ENCODE data around the gene FXYD2. TPM values are rescaled to one million over a fixed set of nuclear protein-coding genes. Genes with fewer than 3 reads are reported as not detected.
A peak's percentile ranks its signal among the peaks of the same experiment; 100 is the strongest.

FXYD2 gene
- total RNA-seq, 1 donor, result 0.54 TPM

DNA sequence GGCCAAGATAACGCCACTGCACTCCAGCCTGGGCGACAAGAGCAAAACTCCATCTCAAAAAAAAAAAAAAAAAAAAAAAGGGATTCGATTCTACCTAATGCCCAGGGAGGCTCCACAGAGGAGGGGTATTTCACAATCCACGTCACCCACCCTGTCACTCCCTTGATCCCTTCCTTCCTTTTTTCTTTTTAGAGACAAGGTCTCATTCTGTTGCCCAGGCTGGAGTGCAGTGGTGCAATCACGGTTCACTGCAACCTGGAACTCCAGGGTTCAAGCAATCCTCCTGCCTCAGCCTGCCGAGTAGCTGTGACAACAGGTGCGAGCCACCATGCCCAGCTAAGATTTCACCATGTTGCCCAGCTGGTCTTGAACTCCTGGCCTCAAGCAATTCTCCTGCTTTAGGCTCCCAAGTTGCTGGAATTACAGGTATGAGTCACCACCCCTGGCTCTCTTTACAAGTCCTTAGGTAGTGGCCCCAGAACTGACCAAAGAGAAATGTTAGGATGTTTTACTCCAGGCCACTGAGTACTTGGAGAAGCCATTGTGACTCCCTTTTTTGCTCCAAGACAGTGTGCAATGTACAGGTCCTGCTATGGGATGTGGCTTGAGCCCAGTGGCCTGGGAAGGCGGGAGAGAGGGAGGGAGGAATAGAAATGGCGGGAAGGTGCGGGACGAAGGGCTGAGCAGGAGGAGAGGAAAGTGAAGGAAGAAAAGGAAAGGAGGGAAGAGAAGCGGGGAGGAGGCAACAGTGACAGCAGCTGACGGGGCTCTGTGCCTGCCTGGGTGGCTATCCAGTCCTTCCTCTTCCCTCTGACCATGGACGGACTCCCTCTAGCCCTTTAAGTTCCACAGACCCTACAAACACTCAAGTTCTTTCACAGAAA lies 11.8 kb upstream of the FXYD2 start:
- no peak for DNase-seq (ENCODE audit: low read depth in 2 of 3, low spot score in 2 of 3)

DNA sequence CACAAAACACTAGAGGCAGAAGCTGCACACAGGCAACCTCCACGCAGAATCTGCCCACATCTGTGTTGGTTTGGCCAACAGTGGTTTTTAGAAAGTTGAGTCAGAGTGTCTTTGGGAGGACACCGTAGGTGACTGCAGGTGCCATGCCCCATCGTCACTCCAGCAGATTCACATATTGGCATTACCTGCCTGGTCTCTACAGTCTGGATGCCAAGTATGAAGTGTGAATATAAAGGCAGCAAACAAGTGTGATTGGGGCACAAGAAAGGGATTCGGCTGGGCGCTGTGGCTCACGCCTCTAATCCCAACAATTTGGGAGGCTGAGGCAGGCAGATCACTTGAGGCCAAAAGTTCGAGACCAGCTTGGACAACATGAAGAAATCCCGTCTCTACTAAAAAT lies 11.0 kb upstream of the FXYD2 start:
- DNase-seq (ENCODE audit: low read depth in 2 of 3, low spot score in 2 of 3), result no peak

DNA sequence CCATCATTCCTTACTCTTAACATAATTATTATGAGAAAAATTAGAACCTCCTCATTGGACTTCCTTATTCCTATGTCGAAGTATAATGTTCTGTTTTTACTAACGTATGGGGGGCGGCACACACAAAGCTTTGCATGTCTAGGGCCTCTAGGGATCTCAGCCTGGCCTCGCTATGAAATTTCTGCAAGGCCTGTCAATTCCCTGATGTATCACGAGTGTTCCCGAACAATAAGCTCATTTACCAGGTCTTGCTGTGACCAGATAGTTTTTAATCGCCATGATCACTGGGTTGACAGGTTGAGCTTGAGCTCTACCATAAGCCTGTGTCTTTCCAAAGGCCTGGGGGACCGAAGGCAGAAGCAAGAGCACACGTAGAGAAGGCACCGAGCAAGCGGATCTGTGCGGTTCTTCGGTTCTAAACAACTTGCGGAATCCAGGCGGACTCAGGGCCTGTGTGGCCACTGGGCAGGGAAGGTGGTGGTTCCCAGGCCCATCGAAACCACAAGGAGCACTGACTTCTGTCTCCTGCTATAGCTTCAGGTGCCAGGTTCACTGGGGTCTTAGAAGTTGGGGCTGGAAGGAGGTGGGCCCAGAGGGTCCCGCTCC lies 10.4 kb upstream of the FXYD2 start:
- DNase-seq (ENCODE audit: low read depth in 2 of 3, low spot score in 2 of 3), result no peak

DNA sequence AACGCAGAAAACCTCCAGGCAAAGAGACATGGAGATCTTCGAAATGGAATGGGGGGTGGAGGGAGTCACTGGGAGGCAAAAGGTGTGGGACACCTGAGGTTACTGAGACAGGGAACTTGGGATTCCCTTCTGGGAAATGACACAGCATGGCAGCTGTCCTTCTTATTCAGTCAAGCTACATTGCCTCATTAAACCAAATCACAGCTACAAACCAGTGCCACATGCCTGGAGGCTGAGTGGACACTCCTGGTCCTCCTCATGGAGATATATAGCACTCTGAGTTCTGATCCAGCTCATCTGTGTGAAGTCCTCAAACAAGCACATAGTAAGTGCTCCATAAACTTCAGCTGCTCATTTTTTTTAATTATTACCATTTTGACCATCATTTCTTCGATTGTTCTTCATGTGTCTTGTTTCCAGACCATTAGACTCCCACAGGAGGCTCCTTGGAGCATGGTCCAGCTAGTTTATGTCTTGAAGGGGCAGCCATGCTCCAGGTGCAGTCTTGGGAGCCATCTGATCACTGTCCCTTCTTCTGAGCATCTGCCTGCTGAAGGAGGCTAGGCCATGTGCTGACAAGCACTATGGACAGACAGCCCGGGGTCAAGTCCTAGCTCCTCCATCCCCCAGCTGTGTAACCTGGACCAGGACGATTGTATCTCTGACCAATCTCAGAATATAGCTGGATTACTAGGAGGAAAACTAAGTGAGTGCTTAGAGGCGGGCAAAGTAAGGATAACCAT lies 9.7 kb upstream of the FXYD2 start:
- DNase-seq (ENCODE audit: low read depth in 2 of 3, low spot score in 2 of 3), result no peak

DNA sequence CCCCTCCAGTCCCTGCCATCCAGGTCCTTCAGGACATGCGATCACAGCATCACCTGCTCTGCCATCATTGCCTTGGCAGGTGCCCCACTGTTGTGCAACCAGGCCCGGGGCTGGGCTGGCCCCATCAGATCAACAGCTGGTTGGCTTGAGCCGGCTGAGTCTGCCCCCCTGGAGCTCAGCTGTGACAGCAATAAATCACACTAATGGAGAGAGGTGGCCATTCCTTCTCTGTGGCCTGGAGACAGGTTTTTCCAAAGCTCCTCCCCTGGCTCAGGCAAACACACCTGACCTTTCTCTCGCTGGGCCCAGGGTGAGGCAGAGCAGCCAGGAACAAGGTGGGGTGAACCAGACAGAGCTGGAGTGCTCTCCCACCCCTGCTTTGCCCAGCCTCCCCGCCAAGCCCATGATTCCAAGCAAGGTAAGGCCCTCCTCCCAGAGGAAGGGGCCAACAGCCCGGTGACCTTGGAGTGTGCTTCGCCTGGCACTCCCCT lies 8.9 kb upstream of the FXYD2 start:
- no peak for DNase-seq (ENCODE audit: low read depth in 2 of 3, low spot score in 2 of 3)

DNA sequence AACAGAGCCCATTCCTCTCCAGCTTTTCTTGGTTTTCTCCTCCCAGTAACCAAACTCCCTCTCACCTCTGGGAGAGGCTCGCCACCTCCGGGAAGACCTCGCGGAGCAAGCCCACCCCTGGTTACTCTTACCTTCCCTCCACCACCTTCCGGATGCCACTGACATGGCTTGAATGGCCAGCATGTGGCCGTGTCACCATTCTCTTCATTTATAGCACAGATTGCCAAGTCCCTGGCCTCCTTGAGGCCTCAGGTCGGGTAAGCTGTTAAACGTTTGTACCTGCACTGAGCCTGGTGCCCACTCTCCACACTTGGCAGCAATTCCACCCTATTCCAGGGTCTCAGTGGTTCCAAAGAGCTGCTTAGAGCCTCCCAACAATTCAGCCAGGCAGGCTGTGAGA lies 8.0 kb upstream of the FXYD2 start:
- DNase-seq (ENCODE audit: low read depth in 2 of 3, low spot score in 2 of 3), result no peak

DNA sequence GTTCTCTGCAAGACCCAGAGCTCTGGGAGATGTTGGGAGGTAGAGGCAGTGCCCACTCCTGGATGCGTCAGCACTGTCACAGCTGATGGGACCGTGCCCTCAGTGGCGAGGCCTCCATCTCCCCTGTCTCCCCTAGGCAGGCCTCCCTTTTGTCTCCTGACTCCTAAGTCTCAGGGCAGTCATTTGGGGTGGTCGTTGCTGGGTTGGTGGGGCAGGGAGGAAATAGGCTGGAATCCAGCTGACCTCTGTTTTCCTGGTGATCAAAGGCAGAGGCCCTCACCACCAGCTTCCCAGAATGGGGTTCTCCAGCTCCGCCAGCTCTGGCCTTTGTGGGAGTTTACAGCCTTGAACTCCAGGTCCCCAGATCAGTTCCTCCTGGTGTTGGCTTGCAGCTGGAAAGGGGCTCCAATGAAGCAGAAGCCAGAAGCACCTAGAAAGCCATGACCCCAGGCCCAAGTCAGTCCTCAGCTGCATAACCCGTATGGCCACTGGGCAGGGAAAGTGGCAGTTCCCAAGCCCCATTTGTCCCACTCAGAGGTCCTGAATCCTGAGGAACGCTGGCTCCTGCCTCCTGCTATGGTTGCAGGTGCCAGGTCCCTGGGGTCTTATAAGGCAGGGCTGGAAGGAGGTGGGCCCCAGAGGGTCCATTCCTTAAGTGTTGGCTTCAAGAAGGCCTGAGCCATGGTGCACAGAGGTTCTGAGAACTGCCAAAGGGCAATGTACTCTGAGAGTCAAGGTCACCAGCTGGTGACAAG lies 7.3 kb upstream of the FXYD2 start:
- DNase-seq (ENCODE audit: low read depth in 2 of 3, low spot score in 2 of 3), result no peak

DNA sequence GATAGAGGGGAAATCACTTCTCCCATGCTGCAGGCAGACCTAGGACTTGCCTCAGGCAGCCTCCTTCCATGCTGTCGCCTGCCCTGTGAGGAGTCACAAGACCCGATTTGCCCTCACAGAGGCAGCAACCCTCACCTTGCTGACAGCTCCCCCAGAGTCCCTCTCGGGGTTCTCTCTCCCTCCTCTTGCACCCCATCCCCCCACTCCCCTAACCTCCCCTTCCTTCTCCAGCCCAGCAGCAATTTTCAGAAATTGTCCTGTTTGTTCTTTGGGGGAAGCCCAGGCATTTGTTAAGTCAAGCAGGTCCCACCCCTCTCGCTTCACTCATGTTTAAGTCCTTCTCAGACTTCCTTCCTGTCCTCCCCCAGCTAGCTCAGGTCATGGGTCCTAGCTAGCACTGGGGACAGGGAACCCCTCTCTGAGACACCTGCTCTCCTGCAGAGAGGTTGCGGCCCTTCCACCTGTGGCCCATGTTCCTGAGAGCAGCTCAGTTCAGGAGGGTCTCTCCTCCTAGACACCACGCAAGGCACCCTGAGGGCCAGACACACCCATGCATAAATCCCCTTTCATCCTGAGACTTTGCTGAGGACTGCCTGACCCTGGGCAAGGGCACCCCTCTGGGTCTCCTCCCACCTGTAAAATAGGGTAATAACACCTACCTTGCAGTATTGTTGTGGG lies 6.3 kb upstream of the FXYD2 start:
- no peak for DNase-seq (ENCODE audit: low read depth in 2 of 3, low spot score in 2 of 3)

DNA sequence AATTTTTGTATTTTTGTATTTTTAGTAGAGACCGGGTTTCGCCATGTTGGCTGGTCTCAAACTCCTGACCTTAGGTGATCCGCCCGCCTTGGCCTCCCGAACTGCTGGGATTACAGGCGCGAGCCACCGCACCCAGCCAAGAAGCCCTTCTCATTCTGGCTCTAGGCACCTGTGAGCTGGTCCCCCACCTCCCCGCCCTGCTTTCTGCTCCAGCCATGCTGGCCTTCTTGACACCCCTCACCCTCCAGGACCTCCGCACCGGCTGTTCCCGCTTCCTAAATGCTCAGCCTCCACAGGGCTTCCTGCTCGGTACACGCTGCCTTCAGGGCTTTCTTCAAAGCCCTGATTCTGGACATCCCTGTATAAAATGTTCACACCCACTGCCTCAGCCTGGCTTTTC lies 5.5 kb upstream of the FXYD2 start:
- no peak for DNase-seq (ENCODE audit: low read depth in 2 of 3, low spot score in 2 of 3)

DNA sequence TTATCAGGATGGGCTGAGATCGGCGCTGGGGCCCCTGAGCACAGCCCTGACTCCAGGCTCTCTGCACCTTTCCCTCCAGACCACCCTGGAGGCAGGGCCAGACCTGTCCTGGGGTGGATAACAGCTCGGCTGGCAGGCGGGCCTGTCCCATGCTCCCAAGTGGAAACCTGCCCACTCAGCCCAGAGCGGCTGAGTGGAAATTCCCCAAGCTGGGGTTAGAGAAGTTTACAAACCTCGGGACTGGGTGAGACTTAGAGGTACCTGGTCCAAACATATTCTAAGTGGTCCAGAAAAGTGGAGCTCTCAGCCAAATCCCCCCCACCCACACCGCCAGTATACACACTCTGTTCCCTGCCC lies 4.8 kb upstream of the FXYD2 start:
- no peak for DNase-seq (ENCODE audit: low read depth in 2 of 3, low spot score in 2 of 3)

DNA sequence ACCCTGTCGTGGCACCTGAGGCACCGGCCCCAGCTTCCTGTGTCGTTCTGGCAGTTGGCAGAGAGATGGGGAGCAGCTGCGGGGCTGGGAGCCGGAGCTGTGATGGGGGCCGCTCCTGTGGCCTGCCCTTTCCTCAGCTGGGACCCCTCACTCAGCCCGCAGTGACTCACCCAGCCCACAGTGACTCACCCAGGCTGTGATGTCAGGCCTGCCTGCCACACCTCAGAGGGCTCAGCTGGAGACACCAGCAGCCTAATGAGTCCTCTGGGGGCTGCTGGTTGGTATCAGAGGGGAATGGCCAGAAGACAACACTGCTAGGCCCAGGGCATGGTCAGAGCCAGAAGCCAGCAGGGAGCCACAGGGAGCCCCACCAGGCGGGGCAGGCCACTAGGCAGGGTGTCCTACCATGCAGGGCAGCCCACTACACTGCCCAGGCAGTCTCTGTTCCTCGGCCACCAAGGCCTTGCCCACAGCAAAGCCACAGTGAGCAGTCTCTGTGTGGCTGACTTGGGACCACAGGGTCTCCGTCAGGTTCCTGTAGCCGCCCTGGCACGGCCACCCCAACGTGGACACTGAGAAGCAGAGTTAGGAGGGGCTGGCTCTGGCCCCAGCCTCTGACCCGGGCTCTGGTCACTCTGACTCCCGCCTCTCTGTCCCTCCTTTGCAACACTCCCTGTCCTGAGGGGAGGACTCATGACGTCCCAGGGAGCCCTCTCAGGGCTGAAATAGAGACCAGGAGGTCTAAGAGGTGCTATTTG lies 4.2 kb upstream of the FXYD2 start:
- DNase-seq (ENCODE audit: low read depth in 2 of 3, low spot score in 2 of 3), result peak in 2 of 3 donors; percentile 84 to 93

DNA sequence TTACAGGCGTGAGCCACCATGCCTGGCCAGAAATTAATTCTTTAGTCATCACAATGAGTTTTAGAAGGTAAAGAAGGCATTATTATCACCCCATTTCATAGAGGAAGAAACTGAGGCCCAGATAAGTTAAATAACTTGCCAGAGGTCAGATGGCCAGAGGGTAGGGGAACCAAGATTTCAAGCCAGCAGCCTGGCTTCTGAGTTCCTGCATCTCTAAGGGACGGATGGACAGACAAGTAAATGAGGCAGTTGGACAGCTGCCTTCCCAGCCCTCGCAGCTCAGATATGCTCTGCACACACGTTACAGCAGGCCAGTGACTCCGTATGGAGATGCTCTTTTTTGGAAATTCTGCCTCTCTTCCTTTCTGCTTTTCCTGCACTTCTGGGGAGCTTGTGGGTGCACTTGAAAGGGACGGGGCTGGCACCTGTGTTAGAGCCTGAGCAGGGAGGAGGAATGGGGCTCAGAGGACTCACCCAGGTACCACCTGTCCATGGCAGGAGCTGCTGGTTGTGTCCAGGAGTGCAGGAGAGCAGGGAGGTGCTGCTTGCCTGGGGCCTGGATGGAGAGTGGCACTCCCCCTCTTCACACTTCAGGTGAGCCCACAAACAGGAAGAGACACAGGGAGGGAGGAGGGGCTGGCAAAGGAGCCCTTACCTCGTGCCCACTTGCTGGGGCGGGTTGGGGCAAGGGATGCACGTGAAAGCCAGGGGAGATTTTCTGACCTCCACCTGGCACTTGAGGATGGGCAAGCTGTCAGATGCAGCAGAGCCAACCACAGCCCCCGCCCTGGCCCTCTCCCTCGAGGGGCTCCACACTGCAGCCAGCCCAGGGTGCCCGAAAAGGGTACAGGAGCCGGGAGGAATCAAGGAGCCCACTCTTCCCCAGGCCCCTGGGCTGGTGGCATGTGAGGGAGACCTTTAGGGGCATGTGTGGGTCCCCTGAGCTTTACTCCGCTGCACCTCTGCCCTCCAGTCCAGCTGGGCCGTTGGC lies 3.3 kb upstream of the FXYD2 start:
- DNase-seq (ENCODE audit: low read depth in 2 of 3, low spot score in 2 of 3), result no peak

DNA sequence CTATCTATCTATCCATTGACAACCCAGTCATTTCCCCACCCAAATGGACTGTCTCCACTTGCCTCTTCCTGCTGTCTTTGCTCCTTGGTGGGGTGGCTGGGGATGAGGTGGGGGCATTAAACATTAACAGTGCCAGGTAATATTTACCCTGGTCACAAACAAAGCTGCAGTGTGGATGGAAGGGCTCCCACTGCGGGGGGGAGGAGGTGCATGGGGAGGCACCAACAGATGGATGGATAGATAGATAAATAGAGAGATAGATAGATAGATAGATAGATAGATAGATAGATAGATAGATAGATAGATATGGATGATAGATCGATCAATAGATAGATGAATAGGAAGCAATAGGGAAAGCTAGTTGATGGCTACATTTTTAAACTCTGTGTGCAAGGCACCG lies 2.3 kb upstream of the FXYD2 start:
- no peak for DNase-seq (ENCODE audit: low read depth in 2 of 3, low spot score in 2 of 3)

DNA sequence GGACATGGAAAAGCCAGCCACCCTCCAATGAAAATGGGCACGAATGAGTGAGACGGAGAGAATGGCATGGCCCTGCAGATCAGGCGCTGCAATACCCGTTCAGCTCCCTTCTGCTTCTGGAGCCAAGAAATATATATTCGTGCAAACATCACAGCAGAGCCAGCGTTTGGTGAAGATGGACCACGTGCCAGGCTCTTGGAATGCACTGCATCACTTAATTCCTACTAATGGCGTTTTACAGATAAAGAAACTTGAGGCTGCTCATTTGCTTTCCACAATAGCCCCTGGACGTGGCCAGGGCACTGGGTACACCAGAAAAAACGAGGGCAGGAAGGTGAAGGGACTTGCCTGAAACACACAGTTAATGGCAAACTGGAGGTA lies 1.6 kb upstream of the FXYD2 start:
- DNase-seq (ENCODE audit: low read depth in 2 of 3, low spot score in 2 of 3), result no peak

DNA sequence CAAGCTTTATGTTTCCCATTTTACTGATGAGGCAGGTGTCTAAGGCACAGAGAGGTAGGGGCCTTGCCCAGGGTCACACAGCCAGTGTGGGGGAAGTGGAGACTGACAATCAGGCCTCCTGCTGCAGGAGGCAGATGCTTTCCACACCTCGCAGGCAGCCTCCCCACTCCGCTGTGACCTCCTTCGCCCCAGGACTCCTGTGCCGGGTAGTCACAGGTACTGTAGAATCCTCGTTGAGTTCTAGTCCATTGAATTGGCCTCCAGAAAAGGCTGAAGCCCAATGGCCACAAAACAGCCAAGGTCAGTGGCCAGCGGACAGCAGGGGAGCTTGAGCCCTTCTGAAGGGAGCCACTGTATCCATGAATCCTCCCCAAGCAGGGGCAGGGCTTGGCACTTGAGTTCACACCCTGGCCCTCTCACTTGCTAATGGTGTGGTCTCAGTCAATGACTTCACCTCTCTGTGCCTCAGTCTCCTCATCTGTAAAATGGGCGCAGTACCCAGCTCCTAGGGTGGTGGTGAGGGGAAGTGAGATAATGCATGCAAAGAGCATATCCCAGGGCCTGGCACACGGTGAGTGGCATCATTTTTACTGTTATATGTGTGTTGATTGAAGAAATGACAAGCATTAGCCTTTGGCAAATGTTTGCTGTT lies 1.1 kb upstream of the FXYD2 start:
- DNase-seq (ENCODE audit: low read depth in 2 of 3, low spot score in 2 of 3), result no peak

DNA sequence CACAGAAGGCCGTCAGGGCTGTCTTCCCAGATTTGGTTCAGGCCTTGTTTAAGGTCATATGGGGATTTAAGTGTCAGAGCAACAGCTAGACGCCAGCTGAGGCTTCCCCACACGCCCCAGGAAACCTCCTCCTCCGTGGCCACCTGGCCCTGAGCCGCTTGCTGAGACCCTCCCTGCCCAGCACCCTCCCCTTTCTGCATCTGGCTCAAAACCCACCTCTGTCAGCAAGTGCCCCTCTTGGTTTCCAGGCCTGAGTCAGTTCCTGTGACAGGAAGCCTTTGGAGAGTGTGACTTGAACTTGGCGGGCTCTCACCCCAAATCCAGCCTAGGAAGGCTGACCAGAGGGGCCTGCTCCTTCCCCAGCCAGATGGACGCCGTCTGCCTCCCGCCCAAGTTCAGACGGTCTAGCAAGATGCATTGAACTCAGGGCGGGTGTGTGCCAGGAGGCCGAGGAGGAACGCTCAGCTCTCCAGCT lies 561 bp downstream of the FXYD2 start:
- DNase-seq (ENCODE audit: low read depth in 2 of 3, low spot score in 2 of 3), result peak in 2 of 3 donors; percentile 67 to 88

DNA sequence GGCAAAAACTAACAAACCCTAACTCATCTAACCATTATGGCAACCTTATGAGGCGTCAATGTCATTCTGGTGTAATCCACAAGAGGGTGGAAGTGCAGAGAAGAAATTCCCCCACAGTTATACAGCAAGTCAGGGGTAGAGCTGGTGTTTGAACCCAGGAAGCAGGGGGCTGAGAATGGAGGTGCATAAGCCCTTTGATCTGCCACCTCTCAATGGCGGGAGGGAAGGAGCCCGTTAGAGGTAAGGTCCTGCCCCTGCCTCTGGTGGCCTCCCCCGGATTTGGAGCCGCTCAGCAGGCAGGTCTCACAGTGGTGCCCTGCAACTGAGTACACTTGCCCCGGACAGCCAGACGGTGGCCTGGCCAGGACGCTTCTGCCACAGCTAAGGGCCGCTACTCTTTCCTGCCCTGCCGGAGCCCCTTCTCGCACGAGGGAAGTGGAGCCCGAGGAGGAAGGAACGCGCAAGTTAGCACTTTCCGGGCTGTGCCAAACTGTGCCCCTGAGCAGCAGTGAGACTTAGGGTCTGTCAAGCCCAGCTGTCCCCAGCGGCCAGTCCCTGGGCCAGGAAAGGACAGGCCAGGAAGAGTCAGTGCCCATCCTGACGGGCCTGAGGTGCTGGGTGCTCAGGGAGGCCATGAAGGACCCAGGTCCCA lies 1.1 kb downstream of the FXYD2 start:
- peak in 1 of 3 donors; percentile 64 for DNase-seq (ENCODE audit: low read depth in 2 of 3, low spot score in 2 of 3)

All from hematopoietic multipotent progenitor cell (in vitro differentiated cells).